ENCODE measurements around the gene TBX21.

TBX21 gene

DNA sequence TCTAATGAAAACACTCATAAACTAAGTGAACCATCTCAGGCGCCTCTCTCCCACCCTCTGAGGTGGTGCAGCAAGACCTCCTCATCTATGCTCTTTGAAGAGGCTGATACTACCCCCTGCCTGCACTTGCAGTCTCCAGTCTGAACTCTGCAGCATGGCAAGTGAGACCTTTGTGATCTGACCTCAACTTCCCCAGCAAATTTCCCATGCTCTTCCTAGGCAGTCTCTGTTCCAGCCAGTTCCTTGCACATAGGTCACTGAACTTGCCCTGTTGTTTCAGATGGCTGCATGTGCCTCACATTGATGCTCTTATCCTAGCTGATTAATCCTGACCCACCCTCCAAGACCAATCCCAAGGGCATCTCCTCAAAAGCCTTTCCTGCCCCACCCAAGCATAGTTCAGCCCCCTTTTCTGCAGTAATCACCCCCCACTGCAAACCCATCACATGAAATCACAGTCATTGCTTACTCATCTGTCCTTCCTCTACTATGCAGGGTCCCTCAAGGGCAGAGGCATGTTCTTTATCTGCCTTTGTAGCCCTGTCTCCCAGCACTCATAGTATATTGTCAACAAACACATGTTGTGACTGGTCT is 42.0 kb downstream of the TBX21 start:
- DNase-seq: no peak

DNA sequence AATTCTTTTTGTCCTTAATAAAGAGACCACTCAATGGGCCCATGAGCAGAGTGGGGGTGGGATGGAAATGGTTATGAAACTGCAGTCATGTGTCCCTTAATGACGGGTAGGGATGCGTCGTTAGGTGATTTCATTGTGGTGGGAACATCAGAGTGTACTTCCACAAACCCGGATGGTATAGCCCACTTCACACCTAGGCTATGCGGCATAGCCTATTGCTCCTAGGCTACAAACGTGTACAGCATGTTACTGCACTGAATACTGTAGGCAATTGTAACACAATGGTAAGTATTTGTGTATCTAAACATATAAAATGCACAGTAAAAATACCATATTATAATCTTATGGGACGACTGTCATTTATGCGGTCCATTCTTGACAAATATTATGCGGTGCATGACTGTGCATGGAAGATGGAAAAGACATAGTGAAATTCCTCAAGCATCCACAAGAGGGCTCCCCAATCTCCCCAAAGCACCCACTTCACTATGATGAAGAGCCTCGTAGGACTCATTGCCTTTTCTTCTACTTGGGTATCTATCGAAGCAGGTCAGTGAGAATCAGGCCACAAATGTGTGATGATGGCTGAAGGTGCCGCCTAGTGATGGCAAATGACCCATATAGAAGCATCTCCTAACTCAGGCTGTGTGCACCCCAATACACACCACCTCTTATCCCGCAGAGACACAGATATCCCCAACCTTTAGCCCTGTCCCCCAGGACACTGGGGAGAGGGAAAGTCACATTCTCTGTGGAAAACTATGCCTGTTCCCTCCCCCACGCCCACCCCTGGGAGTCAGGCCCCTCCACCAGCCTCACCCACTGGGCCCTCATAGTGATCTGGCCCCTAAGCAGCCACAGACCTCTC is 43.5 kb downstream of the TBX21 start:
- DNase-seq: peak; percentile 77

DNA sequence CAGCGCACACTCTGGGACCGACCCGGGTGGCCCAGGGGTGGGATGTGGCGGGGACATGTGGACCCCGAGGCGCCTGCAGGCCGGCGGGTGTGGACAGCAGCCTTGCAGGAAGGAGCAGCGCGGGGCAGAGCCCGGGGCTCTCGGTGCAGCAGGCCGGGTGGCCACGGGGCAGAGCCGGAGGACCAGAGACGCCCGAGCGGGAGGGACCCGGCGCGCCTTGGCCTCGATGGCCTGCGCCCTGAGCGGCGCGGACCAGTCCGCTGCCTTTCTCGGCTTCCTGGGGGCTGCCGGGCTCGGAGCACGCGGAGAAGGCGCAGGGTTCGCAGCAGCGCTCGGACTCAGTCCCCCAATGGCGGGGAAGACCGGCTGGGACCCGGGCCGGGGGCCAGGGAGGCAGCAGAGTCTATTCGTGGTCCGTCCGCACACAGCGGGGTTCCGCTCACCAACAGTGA is 45.2 kb downstream of the TBX21 start:
- no peak for DNase-seq

DNA sequence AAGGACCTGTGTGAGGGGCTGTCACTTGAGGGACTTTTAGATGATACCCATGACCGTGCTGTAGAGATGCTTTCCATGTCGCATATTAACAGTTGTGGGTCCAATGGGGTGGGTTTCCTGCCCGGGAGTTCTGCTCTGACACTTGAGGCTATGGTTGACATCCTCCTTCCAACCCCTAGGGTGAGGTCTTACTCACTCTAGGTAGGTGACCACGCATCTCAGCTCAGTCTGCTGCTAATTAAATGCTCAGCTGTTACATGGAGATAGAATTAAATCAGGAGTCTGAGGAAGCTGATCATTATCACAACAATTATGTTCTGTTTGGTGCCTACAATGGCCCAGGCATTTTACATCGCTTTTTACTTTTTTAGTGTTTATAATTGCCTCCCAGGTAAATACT is 48.4 kb downstream of the TBX21 start:
- DNase-seq: no peak

DNA sequence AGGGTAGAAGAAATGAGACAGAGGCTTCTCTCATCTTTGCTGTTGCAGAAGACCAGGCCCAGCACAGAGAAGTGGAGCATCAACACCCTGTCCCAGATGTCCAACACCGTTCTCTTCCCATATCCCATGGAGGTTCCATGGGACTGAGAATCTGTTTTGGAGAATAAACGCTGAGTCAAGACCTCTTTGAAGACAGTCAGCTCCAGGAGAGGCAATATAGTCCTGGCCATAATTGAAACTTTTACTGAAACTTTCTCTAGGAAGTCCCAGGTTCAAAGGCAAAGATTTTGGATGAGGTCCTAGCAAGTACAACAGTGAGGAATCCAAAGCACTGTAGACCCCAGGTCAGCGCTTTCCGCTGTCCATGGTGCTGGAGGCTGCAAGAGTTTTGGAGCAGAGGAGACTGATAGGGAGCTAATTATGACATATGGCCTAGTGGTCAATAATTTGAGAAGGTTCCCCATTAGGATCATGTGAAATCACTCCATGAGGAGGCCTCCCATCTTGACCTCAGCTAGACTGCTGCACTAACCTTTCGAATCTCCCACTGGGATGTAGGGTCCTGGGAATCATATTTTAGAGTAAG is 52.6 kb downstream of the TBX21 start:
- peak; percentile 74 for DNase-seq

DNA sequence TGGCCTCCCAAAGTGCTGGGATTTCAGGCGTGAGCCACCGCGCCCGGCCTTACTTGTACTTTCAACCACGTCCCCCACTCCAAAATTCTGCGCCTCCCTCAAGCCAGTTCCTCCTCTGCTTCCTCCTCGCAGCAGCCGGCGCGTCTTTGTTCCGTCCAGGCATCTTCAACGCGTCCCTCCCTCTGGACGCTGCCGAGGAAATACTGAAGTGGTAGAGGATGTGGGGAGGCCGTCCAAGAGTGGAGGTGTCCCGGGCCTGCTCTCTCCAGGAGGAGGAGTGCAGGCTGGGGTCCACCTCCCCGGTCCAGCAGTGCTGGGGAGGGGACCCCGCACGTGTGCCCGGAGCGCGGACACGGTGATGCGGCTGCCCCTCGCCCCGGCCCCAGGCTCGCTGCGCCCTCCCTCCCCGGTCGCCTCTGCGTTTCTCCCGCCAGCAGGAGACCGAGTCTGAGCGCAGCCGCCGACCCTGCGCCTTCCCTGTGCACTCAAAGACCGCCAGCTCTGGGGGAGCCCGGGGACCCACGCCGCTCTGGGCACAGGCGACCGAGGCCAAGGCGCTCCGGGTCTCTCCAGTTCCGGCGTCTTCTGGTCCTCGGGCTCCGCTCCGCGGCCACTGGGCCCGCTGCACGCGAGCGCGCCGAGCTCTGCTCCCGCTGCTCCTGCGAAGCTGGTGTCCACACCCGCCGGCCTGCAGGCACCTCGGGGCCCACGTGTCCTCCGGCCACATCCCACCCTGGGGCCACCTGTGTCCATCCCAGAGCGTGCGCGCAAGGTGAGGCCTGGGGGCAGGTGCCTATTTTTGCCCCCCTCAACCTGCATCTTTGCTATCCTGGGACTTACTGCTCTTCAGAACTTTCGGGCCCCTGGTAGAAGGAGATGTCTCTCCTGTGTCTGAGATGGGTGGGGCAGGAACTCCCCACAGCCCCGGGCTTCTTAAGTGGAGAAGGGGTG is 56.9 kb downstream of the TBX21 start:
- peak; percentile 64 for DNase-seq

DNA sequence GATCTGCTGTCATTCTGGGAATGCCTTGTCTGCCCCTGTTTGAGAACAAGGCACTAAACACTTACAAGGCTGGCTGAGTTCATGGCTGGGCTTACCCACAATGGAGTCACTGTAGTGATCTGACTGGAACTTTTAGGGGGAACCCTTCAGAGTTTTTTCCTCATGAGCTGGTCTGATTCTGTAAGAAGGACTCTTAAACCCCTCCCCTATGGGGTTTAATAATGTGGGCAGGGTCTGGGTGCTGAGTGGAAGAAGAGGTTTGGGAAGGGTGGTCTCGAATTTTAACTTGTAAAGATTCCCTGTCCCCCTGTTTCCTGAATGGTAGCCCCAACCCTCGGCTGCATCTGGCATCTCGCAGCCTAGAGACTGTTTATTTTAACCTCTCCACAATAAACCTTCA is 58.0 kb downstream of the TBX21 start:
- DNase-seq: no peak

DNA sequence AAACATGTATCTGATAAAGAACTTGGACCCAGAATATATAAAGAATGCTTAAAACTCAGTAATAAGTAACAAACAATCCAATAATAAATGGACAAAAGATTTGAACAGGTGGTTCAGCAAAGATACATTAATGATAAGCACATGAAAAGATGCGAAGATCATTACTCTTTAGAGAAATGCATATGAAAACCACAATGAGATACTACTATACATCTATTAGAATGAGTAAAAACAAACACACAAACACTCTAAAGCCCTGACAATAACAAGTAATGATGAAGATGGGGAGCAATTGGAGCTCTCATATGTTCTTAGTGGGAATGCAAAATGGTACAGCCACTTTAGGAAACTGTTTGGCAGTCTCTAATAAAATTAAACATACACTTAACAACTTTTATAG is 59.4 kb downstream of the TBX21 start:
- no peak for DNase-seq

DNA sequence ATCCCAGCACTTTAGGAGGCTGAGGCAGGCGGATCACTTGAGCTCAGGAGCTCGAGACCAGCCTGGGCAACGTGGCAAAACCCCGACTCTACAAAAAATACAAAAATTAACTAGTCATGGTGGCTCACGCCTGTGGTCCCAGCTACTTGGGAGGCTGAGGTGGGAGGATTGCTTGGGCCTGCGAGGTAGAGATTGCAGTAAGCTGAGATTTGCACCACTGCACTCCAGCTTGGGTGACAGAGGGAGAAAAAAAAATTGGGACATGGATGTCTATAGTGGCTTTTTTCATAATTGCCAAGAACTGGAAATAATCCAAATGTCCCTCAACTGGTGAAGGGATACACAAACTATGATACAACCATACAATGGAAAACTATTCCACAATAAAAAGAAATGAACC is 59.9 kb downstream of the TBX21 start:
- DNase-seq: no peak

Data from hematopoietic multipotent progenitor cell treated with erythropoietin and hydrocortisone succinate and interleukin-3 and kit ligand, for 4 days (in vitro differentiated cells).